GM19455 (cell line): ENCODE measurements around the gene LPP.

Source experiments
- ATAC-seq: cut with Tn5 transposase; IDR thresholded peaks from one replicate; pipeline ENCODE4 v1.9.1; 2021; ENCODE audit not compliant: unreplicated experiment

LPP gene

GRCh38 chr3:188925376-188925775, 771.4 kb downstream of the LPP start:
- no peak for ATAC-seq

DNA sequence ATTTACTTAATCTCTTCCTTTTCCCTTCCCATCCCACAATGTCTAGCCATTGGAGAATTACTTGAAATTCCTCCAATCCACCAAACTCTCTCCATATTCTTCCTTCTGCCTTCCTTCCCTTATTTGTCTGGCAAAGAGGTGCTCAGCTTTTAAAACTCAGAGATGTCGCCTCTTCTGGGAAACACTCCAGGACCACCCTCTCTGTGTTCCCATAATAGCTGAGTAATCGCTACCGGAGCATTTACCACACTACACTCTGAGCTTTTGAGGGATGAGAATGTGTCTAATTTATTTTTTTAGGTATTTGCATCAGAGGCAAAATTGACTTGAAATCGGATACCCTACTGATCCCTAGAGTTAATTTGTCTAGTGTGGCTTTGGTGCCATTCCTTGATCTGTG, 772.2 kb downstream of the LPP start:
- ATAC-seq: no peak

DNA sequence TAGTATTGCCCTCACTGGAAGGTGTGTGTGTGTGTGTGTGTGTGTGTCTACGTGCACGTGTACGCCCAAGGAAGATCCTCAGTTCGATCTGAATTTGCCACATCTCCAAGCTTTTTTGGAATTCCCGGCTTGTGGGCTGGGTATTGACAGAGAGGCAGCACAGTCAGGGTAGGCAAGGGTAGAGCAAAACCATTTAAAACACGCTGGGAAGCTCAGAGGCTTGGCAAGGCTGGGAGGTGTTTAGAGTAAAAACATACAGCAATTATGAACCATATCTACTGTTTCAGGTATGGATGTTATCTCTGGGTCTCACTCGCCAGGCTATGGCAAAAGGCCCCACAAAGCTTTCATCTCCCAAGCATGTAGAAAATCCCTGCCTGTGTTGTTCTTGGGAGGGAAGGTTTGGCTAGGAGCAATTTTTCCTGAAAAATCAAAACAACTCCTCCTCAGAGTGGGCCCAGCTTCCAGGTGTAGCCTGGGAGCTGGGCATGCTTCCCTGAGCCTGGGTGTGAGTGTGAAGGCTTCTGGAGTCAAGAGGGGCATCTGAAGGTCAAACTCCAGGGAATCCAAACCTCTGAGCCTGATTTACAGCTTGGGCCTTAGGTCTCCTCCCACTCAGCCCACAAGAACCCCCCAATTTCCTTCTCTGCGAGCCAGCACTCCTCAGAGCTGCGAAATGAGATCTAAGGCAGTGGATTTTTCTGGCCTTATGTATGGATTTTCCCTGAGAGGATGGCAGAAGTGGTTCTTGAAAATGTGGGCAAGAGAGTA, 773.0 kb downstream of the LPP start:
- no peak for ATAC-seq

DNA sequence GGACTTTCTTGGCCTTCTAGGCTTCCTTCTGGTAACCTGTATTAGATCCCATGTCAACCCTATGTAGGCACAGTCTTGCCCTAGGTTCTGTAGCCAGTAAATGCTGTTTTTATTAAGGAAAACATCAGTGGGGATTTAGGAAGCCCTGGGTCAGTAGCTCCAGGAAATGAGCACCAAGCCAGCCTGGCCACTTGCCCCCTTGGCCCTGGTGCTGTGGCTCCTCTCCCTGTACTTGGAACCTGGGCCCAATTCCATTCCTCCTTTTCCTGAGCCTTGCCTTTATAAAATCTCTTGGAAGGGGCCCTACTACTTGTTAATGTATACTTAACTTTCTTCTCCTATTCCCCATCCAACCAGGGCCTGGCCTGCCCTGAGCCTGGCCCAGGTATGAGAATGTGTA, 774.0 kb downstream of the LPP start:
- ATAC-seq: no peak

DNA sequence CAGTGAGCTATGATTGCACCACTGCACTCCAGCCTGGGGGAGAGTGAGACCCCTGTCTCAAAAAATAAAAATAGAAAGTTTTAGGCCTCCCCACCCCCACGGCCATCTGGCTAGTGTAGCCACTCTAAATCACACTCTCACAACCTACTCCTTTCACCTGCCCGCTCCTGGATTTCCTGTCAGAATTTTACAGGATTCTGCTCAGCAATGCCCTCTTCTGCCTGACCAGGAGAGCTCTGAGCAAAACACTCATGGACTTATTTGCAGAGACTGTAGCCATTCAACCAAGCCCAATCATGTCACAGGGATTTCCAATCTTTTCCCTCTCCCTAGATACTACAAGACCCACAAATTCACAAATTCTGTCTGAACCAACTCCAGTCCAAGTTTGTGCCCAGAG, 775.2 kb downstream of the LPP start:
- no peak for ATAC-seq

DNA sequence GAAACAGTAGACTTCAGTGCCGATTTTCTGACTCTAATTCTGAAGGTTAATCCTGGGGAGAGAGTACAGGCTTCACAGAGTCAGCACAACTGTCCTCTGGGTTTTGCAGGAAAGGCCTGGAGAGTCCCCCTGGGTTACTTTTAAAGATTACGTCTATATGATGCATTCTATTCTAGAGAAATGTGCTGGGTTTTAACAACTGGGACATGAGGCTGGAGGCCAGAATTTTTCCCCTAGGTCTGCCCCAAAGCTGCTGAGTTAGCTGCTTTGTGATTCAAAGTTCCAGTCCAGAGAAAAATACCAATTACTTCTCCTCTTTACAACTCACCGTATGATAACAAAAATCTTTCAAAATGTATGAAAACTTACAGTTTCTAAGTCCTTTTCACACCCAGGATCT, 777.1 kb downstream of the LPP start:
- no peak for ATAC-seq

DNA sequence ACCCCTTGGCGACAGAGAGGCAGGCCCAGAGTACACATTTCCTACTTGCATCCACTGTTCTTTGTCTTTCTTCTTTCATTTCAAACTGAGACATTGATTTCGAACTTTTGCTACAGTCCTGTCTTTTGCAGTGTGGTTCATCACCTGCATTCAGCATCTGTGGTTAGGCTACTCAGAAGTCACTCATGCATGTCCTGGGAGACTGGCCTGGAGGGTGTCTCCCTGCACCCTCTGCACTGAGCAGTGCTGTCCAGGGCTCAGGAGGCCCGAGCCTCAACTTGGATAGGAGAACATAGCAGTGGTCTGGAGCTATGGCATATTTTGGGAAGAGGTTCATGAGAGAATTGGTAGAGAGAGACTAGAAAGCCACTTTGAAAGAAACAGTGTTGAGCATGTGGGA, 777.6 kb downstream of the LPP start:
- ATAC-seq: no peak

GRCh38 chr3:188934989-188935388, 781.0 kb downstream of the LPP start:
- no peak for ATAC-seq

- no peak for ATAC-seq
Observed at GRCh38 chr3:188936597-188937107, 782.7 kb downstream of the LPP start.

DNA sequence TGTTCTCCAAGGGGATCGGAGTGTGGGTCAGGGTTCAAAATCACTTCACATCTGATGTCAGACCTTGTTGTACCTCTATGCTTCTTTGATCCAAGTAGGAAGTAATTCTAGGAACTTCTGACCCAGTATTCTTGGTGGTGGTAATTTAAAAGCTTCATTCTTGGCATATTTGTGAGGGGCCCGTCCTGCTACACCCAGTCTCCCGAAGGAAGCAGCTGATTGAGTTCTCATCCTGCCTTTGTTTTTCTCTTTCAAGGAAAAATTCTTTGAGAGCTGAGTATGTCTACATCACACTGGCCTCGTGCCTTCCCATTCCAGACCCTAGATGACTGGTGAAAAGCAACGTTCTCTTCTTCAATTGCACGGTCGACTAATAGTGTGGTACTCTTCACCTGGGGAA, 783.4 kb downstream of the LPP start:
- no peak for ATAC-seq

DNA sequence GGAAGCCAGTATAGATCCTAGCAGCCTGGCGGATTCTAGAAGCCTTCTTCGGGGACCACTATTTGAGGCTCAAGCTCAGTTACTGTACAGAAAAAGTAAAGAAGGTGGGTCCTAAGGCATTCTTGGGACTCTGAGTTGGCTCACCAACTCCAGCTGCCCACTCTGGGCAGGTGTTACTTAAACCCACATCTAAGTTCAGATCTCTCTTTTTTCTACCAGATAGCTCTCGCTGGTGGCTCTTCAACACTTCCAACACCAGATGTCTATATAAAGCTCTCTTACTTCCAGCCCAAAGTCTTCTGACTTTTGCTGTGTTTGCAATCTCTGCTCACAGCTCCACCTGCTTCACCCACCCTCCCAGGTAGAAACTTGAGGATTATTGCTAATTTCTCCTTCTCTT, 785.0 kb downstream of the LPP start:
- no peak for ATAC-seq

DNA sequence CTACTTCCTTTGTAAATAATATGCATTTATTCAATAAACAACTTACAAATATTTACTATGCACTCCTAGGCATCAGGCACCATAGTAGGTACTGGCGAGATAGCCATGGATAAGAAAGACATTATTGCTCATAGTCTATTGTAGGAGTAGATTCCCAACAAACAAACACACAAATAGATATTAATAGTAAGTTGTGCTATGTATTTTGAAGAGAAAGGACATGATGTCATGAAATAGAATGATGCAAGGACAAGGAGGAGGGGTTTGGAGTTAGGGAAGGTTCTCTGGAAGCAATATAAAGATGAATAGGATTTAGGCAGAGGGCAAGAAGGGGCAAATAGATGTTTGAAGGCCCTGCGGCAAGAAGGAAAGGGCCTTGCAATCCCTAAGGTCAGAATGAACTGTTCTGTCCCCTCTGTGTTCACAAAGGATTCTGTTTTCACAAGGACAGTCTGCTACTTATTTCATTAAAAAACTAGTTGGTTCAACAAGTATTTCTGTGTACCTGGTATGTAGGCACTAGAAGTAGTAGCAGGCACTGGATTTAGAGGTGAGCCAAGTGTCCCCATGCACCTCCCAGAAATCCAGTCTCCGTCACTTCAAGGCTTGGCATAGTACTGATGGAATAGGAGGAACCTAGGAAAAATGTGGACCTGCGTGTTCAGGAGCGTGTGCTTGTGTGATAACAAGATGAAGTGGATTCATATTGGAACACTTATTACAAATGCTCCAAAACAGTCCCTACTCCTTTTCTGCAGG, 786.0 kb downstream of the LPP start:
- ATAC-seq: no peak
